ENCODE measurements around the gene LRP1B.

DNA sequence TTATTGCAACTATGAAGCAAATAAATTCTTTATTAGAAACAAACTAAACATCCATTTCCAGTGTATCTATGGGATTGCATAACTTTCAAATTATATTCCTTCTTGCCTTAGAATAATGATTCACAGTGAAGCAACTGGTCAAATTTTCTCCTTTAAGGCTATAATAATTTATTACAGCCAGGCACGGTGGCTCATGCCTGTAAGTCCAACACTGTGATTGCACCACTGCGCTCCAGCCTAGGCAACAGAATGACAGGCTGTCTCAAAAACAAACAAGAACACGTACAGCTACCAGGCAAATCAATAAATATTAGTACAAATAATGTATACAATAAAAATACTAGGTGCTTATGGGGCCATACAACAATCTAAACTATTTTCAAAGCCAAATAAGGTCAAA lies 1416.2 kb downstream of the LRP1B start:
- TF ChIP-seq CTCF (IDR thresholded peaks at IDR 0.05), result no peak
- no peak for TF ChIP-seq IRF2 (CRISPR knock-in tag; IDR thresholded peaks at IDR 0.05; ENCODE audit: borderline replicate concordance, low read depth)
- TF ChIP-seq, protein P1, sequence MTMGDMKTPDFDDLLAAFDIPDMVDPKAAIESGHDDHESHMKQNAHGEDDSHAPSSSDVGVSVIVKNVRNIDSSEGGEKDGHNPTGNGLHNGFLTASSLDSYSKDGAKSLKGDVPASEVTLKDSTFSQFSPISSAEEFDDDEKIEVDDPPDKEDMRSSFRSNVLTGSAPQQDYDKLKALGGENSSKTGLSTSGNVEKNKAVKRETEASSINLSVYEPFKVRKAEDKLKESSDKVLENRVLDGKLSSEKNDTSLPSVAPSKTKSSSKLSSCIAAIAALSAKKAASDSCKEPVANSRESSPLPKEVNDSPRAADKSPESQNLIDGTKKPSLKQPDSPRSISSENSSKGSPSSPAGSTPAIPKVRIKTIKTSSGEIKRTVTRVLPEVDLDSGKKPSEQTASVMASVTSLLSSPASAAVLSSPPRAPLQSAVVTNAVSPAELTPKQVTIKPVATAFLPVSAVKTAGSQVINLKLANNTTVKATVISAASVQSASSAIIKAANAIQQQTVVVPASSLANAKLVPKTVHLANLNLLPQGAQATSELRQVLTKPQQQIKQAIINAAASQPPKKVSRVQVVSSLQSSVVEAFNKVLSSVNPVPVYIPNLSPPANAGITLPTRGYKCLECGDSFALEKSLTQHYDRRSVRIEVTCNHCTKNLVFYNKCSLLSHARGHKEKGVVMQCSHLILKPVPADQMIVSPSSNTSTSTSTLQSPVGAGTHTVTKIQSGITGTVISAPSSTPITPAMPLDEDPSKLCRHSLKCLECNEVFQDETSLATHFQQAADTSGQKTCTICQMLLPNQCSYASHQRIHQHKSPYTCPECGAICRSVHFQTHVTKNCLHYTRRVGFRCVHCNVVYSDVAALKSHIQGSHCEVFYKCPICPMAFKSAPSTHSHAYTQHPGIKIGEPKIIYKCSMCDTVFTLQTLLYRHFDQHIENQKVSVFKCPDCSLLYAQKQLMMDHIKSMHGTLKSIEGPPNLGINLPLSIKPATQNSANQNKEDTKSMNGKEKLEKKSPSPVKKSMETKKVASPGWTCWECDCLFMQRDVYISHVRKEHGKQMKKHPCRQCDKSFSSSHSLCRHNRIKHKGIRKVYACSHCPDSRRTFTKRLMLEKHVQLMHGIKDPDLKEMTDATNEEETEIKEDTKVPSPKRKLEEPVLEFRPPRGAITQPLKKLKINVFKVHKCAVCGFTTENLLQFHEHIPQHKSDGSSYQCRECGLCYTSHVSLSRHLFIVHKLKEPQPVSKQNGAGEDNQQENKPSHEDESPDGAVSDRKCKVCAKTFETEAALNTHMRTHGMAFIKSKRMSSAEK (CRISPR knock-in tag; IDR thresholded peaks at IDR 0.05; ENCODE audit: borderline replicate concordance), result no peak
- TF ChIP-seq SMAD3 (CRISPR knock-in tag; IDR thresholded peaks at IDR 0.05; ENCODE audit: borderline replicate concordance), result no peak
- TF ChIP-seq, protein P2, sequence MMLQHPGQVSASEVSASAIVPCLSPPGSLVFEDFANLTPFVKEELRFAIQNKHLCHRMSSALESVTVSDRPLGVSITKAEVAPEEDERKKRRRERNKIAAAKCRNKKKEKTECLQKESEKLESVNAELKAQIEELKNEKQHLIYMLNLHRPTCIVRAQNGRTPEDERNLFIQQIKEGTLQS (CRISPR knock-in tag; conservative IDR thresholded peaks at IDR 0.05), result no peak
- no peak for TF ChIP-seq AFF4 (CRISPR knock-in tag; IDR thresholded peaks at IDR 0.05; ENCODE audit: borderline replicate concordance)
- no peak for TF ChIP-seq PREB (CRISPR knock-in tag; IDR thresholded peaks at IDR 0.05; ENCODE audit: borderline replicate concordance)
- TF ChIP-seq, protein P3, sequence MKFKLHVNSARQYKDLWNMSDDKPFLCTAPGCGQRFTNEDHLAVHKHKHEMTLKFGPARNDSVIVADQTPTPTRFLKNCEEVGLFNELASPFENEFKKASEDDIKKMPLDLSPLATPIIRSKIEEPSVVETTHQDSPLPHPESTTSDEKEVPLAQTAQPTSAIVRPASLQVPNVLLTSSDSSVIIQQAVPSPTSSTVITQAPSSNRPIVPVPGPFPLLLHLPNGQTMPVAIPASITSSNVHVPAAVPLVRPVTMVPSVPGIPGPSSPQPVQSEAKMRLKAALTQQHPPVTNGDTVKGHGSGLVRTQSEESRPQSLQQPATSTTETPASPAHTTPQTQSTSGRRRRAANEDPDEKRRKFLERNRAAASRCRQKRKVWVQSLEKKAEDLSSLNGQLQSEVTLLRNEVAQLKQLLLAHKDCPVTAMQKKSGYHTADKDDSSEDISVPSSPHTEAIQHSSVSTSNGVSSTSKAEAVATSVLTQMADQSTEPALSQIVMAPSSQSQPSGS (CRISPR knock-in tag; IDR thresholded peaks at IDR 0.05; ENCODE audit: borderline replicate concordance, low read depth), result no peak

Measured in WTC11 (cell line).